Measurements from ENCODE around the gene HSPG2.

DNA sequence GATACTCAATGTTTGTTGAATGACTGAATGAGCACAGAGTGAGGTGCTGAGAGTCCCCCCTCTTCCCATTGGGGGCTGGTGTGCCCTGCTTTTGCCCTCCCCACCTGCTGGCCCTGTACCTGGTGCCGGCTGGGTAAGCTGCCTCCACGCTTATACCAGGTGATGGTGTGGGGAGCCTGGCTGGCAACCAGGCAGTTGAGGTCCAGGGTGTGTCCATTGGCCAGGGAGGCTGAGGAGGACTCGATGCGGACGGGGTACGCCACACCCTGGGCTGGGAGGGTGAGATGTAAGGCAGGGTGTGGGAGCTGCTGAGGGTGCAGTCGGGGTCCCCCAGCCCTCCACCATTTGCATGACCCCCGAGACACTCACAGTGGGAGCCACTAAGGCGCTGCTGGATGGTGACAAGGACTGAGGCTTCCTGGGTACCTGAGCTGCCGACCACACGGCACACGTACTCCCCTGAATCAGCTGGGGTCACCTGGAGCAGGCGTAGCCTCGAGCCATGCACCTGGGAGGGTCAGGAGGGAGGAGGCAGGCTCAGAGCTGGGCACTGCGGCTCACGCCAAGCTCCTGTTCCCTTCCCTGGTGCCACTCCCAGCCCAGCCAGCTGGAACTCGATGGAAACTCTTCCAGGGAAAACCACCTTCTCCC, 88.5 kb downstream of the HSPG2 start:
- TF ChIP-seq POLR2A (IDR thresholded peaks at IDR 0.05; ENCODE audit: low read depth, low read length) (no peak), POLR2AphosphoS5 (IDR thresholded peaks at IDR 0.05; ENCODE audit: low read depth, low read length) (no peak)
